HG03460 (cell line): ENCODE measurements around the gene SHLD1.
"Not testable (repeated sequence)": the region's sequence is repeated elsewhere in the genome, so short reads cannot be mapped to it uniquely, and the experiment has no call there.

ENCODE experiments used
- ATAC-seq: cut with Tn5 transposase; IDR thresholded peaks from one replicate; pipeline ENCODE4 v1.9.1; 2021; ENCODE audit not compliant: unreplicated experiment

SHLD1 gene

GRCh38 chr20:5780846-5781217 is 30.6 kb downstream of the SHLD1 start:
- ATAC-seq: no peak

GRCh38 chr20:5781367-5781766 is 31.2 kb downstream of the SHLD1 start:
- not testable (repeated sequence) for ATAC-seq

- no peak for ATAC-seq
Measured at GRCh38 chr20:5781798-5782750, 31.9 kb downstream of the SHLD1 start.

GRCh38 chr20:5784735-5785134 is 34.5 kb downstream of the SHLD1 start:
- ATAC-seq: no peak

GRCh38 chr20:5785146-5785545 is 34.9 kb downstream of the SHLD1 start:
- no peak for ATAC-seq

- ATAC-seq: no peak
Measured at GRCh38 chr20:5786930-5787795, 37.0 kb downstream of the SHLD1 start.

- ATAC-seq: no peak
Measured at GRCh38 chr20:5787796-5788165, 37.6 kb downstream of the SHLD1 start.

GRCh38 chr20:5788385-5788895 is 38.2 kb downstream of the SHLD1 start:
- peak; percentile 84 for ATAC-seq

- ATAC-seq: no peak
Measured at GRCh38 chr20:5789827-5790226, 39.6 kb downstream of the SHLD1 start.

GRCh38 chr20:5793916-5794315 is 43.7 kb downstream of the SHLD1 start:
- ATAC-seq: no peak

GRCh38 chr20:5796331-5797040 is 46.3 kb downstream of the SHLD1 start:
- ATAC-seq: no peak

GRCh38 chr20:5797165-5797564 is 47.0 kb downstream of the SHLD1 start:
- ATAC-seq: no peak

GRCh38 chr20:5797843-5798462 is 47.8 kb downstream of the SHLD1 start:
- peak; percentile 94 for ATAC-seq

- ATAC-seq: not testable (repeated sequence)
Measured at GRCh38 chr20:5803754-5804303, 53.6 kb downstream of the SHLD1 start.

GRCh38 chr20:5806457-5807263 is 56.5 kb downstream of the SHLD1 start:
- ATAC-seq: no peak

- ATAC-seq: no peak
Measured at GRCh38 chr20:5807431-5807830, 57.2 kb downstream of the SHLD1 start.

GRCh38 chr20:5808901-5809300 is 58.7 kb downstream of the SHLD1 start:
- ATAC-seq: no peak

GRCh38 chr20:5809495-5809894 is 59.3 kb downstream of the SHLD1 start:
- no peak for ATAC-seq

- no peak for ATAC-seq
Measured at GRCh38 chr20:5810800-5811422, 60.7 kb downstream of the SHLD1 start.
